ENCODE results near the gene CEP131. TPM values are rescaled to one million over a fixed set of nuclear protein-coding genes. Genes with fewer than 3 reads are reported as not detected.

CEP131 gene
- total RNA-seq, 4 donors from 2014 or later = 5.5 to 8.1 (median 6.0) TPM

GRCh38 chr17:81169870-81170309 lies 52.9 kb downstream of the CEP131 start:
- Histone ChIP-seq H3K27ac (no peak overlapping the region), H3K4me3 (no peak overlapping the region), H3K27me3 (peaks cover 0 to 43% (median 7%) of the 10 kb centered on the region in 4 donors), H3K36me3 (no peaks in the 10 kb centered on the region), H3K9me3 (no peaks in the 10 kb centered on the region), H3K4me1 (peaks cover 6 to 17% (median 10%) of the 10 kb centered on the region in 3 donors)
- WGBS, 2 donors = 93% methylated on average over 3 of the region's 3 CpGs
- intact Hi-C loops (cut with DNase I) = no loop called here
- DNase-seq = no peak
- no peak for TF ChIP-seq CTCF (IDR thresholded peaks at IDR 0.05)
- TF ChIP-seq POLR2A (IDR thresholded peaks at IDR 0.05) = no peak

- Histone ChIP-seq H3K36me3 (no peaks in the 10 kb centered on the region), H3K27ac (no peak overlapping the region), H3K27me3 (peaks cover 0 to 64% (median 7%) of the 10 kb centered on the region in 4 donors), H3K4me1 (peaks cover 6 to 24% (median 12%) of the 10 kb centered on the region in 3 donors), H3K4me3 (no peak overlapping the region), H3K9me3 (no peaks in the 10 kb centered on the region)
- intact Hi-C loops (cut with DNase I) = no loop called here
- TF ChIP-seq POLR2A (IDR thresholded peaks at IDR 0.05) (no peak), CTCF (IDR thresholded peaks at IDR 0.05) (no peak)
- DNase-seq = no peak
- WGBS, 2 donors = 95% methylated on average over 4 of the region's 7 CpGs; no CpG with 5 or more reads in 1 of the 2 donors
These were observed 55.1 kb downstream of the CEP131 start for GRCh38 chr17:81167638-81168037.

GRCh38 chr17:81167194-81167524 lies 55.6 kb downstream of the CEP131 start:
- intact Hi-C loops (cut with DNase I) = no loop called here

GRCh38 chr17:81166033-81166492 lies 56.7 kb downstream of the CEP131 start, which contains the start of gene AATK:
AATK (minus strand) TSS chr17:81166221; CDS start chr17:81165992, 229 bp downstream.
- intact Hi-C loops (cut with DNase I) = no loop called here
- H3K9me3 ChIP-seq = no peaks in the 10 kb centered on the region
- H3K27ac ChIP-seq = peak within 1 kb of the TSS in 2 of 4 donors; percentile 29 to 44
- DNase-seq = no peak
- TF ChIP-seq CTCF (IDR thresholded peaks at IDR 0.05) (no peak), POLR2A (IDR thresholded peaks at IDR 0.05) (no peak)
- H3K27me3 ChIP-seq = peaks cover 0 to 72% (median 7%) of the 10 kb centered on the region in 4 donors
- peak within 1 kb of the TSS; percentile 9 to 59 (median 30) for H3K4me3 ChIP-seq
- peaks cover 6 to 24% (median 12%) of the 10 kb centered on the region in 3 donors for H3K4me1 ChIP-seq
- no peaks in the 10 kb centered on the region for H3K36me3 ChIP-seq
- WGBS, 2 donors = no CpG with 5 or more reads among the region's 62 CpGs

More at GRCh38 chr17:81167194-81167524, 55.6 kb downstream of the CEP131 start:
- no peak for DNase-seq
- WGBS, 2 donors = 80% methylated on average over 1 of the region's 4 CpGs; no CpG with 5 or more reads in 1 of the 2 donors
- H3K4me1 ChIP-seq = peaks cover 6 to 24% (median 12%) of the 10 kb centered on the region in 3 donors
- H3K27ac ChIP-seq = no peak overlapping the region
- peaks cover 0 to 68% (median 7%) of the 10 kb centered on the region in 4 donors for H3K27me3 ChIP-seq
- no peaks in the 10 kb centered on the region for H3K36me3 ChIP-seq
- TF ChIP-seq POLR2A (IDR thresholded peaks at IDR 0.05) = no peak
- no peak for TF ChIP-seq CTCF (IDR thresholded peaks at IDR 0.05)
- H3K9me3 ChIP-seq = no peaks in the 10 kb centered on the region
- H3K4me3 ChIP-seq = no peak overlapping the region

GRCh38 chr17:81165246-81166032 lies 57.3 kb downstream of the CEP131 start, which contains the start of gene PVALEF:
PVALEF (plus strand) TSS chr17:81165507; CDS start chr17:81181227, 15,720 bp downstream.
- H3K4me3 ChIP-seq = peak within 1 kb of the TSS; percentile 9 to 59 (median 30)
- peak within 1 kb of the TSS in 2 of 4 donors; percentile 29 to 44 for H3K27ac ChIP-seq
- no peak for DNase-seq

More at GRCh38 chr17:81165246-81166032, 57.3 kb downstream of the CEP131 start, which contains the start of gene PVALEF:
- Histone ChIP-seq H3K9me3 (no peaks in the 10 kb centered on the region), H3K27me3 (peaks cover 0 to 70% (median 7%) of the 10 kb centered on the region in 4 donors), H3K36me3 (no peaks in the 10 kb centered on the region), H3K4me1 (peaks cover 6 to 28% (median 12%) of the 10 kb centered on the region in 3 donors)
- 31 to 44% methylated on average over 8 to 19 of the region's 46 CpGs for WGBS, 2 donors
- intact Hi-C loops (cut with DNase I) = no loop called here
- TF ChIP-seq POLR2A (IDR thresholded peaks at IDR 0.05) (no peak), CTCF (IDR thresholded peaks at IDR 0.05) (no peak)
